ENCODE measurements around the gene ZNF837.
A peak's percentile ranks its signal among the peaks of the same experiment; 100 is the strongest.

The ZNF837 gene

GRCh38 chr19:58353717-58354477 is 26.9 kb downstream of the ZNF837 start:
- no peak overlapping the region for H3K4me3 ChIP-seq (ENCODE audit: low read length)
- no peak for TF ChIP-seq ZNF274 (IDR thresholded peaks at IDR 0.05; ENCODE audit: low read depth, low read length)

DNA sequence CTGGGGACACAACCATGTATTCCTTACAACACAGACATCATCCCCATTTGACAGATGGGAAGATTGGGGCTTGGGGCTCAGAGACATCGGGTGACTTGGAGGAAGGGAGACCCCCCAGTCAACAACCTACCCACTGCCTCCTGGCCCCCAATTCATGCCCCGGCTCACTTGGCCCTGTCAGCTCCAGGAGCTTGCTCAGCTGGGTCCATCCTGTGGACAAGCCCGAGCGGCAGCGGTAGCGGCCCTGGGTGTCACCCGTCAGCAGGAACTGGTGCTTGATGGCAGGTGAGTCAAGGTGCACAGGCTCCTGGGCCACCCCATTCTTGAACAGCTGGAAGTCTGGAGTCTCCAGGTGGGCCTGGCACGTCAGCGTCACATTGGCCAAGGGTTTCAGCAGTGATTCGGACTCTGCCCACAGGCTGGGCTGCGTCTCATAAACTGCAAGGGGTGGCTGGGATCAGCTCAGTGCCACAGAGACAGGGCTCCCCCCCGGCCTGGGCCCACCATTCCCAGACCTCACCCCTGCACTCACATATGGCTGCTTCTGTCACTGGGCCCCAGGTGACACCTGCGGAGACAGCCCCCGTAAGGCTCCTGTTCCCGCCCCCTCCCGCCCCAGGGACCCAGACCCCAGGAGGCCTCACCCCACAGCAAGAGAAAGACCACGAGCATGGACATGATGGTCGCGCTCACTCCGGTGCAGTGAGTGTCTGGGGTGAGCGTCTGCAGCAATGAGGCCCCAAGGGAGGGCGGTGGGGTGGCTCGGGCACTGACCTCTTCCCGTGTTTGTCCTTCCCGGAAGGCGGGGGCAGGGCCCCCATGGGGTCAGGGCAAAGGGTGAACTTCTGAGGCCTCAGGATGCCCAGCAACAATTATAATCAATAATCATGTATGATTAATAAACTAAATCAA is 27.8 kb downstream of the ZNF837 start, which contains the start of gene A1BG:
Gene A1BG, minus strand, starts transcription at position 733 of the 912 bp plus-strand sequence. Its CDS starts 55 bp downstream, at position 678.
- TF ChIP-seq ZNF274 (IDR thresholded peaks at IDR 0.05; ENCODE audit: low read depth, low read length) = no peak
- H3K4me3 ChIP-seq (ENCODE audit: low read length) = no peak within 1 kb of the TSS

DNA sequence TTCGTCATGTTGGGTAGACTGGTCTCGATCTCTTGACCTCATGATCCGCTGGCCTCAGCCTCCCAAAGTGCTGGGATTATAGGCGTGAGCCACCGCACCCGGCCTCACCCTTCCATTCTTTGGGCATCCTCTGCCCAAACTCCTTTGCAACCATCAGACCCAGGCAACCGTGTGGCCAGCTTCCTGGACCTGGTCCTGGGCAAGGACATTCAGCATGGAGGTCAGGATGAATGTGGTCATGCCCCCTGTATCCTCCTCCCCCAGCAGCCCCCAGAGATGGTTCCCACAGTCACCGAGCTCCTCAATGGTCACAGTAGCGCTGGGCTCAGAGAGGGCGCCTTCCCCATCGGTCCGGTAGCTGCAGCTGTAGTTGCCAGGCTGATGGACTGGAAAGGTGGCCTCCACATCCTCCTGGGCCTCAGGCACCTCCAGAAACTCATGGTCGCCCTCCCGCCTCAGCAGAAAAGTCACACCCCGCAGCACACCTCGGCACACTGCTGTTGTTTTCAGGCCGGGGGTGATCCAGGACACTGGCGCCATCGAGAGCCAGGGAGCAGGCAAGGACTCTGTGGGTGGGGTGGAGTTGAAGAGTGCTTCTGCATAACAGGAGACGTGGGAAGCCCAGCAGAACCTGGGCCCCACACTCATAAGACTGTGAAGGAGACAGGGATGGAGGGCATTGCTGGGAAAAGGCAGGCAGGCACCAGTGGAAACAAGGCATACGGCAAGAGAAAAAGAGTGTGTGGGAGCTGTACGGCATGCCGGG is 28.7 kb downstream of the ZNF837 start:
- H3K4me3 ChIP-seq (ENCODE audit: low read length) = no peak overlapping the region
- TF ChIP-seq ZNF274 (IDR thresholded peaks at IDR 0.05; ENCODE audit: low read depth, low read length) = no peak

DNA sequence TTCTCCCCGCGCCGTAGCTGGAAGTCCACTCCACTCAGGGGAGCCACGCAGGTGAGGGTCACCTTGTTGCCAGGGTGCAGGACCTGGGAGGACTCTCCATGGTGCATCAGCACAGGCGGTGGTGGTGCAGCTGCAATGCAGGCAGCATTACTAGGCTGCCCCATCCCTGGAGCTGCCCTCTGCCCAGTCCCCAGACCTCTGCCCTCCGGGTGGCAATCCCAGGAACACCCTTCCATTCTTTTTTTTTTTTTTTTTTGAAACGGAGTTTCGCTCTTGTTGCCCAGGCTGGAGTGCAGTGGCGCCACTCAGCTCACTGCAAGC is 29.3 kb downstream of the ZNF837 start:
- TF ChIP-seq ZNF274 (IDR thresholded peaks at IDR 0.05; ENCODE audit: low read depth, low read length) = no peak
- no peak overlapping the region for H3K4me3 ChIP-seq (ENCODE audit: low read length)

DNA sequence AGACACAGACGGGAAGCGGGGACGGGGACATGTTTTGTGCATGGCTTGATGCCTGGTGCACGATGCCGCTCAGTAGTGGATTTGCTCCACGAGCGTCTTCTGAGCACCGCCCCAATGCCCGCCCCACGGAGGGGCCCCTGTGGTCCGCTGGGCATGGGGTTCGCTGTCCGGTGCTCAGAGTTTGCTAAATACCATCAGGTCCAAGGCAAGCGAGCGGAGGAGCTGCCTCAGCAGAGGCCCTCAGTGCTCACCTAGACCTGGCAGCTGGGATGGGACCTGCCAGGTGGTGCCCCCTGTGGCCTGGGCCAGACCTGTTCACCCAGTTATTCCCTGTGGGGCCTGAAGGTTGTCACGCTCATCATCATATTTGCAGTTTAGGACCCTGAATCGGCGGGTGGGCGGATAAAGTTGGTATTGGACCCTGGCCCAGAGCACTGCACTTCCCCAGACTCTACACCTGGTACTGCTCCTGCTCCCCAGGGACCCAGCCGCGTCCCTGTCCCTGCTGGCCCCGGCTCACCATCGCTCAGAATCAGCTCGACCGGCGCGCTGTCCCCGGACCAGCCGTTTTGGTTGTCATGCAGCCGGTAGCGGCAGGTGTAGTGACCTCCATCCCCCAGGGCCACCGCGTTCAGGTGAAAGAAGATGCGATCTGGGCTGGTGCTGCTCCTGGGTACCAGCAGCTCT is 29.8 kb downstream of the ZNF837 start:
- no peak for TF ChIP-seq ZNF274 (IDR thresholded peaks at IDR 0.05; ENCODE audit: low read depth, low read length)
- no peak overlapping the region for H3K4me3 ChIP-seq (ENCODE audit: low read length)

DNA sequence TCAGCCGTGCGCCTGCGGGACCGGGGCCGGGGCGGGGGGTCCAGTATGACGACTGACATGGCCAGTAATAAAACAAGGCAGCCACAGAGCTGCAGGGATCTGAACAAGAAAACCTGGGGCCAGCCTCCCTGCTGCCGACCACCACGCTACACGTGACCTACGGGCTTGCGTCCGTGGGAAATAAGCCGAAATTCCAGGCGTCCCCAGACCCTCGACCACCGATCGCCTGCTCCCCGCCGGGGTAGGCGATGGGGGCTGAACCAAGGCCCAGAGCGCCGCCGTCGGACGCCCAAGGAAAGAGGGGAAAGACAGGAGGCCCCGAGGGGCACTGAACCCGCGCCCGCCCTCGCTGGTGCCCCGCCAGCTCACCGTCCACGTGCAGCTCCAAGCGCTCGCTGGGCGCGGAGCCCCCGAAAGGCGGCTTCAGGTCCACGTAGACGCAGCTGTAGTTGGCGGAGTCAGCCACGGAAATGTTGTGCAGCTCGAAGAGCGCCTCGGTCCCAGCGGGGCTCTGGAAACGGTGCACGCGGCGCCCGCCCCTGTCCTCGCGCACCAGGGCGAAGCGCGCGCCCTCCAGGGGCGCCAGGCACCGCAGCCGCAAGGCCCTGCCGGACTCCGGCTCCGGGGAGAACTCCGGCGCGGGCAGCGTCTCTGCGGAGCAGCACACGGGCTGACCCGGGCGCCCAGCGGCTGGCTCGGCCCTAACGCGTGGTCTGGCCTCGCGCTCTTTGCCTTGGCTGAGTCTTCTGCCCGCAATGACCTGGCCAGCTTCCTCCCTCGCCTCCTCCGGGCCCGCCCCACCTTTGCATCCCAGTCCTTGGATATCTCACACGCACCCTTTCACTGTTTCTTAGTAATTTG is 30.6 kb downstream of the ZNF837 start:
- no peak overlapping the region; the same call in 1 of the 2 replicates for H3K4me3 ChIP-seq (ENCODE audit: low read length)
- TF ChIP-seq ZNF274 (IDR thresholded peaks at IDR 0.05; ENCODE audit: low read depth, low read length) = no peak

- TF ChIP-seq ZNF274 (IDR thresholded peaks at IDR 0.05; ENCODE audit: low read depth, low read length) = no peak
- no peak overlapping the region; the same call in 1 of the 2 replicates for H3K4me3 ChIP-seq (ENCODE audit: low read length)
These were observed 31.2 kb downstream of the ZNF837 start for GRCh38 chr19:58349590-58349989.

- peak overlapping the region; percentile 72 for H3K4me3 ChIP-seq (ENCODE audit: low read length)
These were observed 32.8 kb downstream of the ZNF837 start for GRCh38 chr19:58348080-58348479.

DNA sequence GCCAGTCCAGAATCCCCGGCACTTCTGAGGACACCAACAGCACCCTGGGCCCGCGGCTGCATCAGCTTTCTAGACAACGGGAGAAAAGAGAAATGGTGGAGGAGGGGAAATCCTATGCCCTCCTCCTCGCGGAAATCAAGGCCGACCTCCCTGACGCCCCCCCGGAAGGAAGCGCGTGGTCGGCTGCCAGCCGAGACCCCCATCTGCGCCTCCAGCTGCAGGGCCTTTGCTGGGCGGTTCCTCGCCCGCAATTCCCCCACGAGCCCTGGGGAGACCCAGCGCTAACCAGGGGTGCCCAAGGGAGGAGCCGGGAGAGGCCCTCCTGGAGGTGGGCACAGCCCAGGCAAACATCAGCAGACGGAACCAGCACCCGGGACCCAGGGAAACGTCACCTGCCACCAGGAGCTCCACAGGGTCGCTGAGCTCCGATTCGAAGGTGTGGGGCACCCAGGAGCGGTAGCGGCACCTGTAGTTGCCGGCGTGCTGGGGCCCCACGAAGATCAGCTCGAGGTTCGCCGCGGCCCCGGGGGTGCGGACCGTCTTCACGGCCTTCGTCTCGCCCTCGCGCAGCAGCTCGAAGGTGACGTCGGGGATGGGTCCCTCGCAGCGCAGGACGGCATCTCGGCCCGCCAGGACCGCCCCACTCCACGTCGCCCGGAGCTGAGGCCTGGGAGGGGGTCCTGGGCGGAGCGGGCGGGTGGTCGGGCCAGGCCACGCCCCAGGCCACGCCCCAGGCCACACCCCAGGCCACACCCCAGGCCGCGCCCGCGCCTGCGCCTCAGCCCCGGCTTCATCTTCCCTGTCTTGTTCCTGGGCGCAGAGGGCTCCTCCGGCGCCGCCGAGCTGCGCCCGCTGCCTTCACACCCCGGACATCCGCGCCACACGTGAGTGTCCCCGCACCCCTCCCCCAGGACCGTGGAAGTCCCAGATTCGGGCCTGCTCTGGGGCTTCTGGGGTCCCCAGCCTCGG is 33.6 kb downstream of the ZNF837 start:
- peak overlapping the region; percentile 72 for H3K4me3 ChIP-seq (ENCODE audit: low read length)
- no peak for TF ChIP-seq ZNF274 (IDR thresholded peaks at IDR 0.05; ENCODE audit: low read depth, low read length)

- no peak overlapping the region for H3K4me3 ChIP-seq (ENCODE audit: low read length)
- no peak for TF ChIP-seq ZNF274 (IDR thresholded peaks at IDR 0.05; ENCODE audit: low read depth, low read length)
These were observed 35.3 kb downstream of the ZNF837 start for GRCh38 chr19:58345558-58345957.

GRCh38 chr19:58338825-58339558 is 41.8 kb downstream of the ZNF837 start:
- TF ChIP-seq ZNF274 (IDR thresholded peaks at IDR 0.05; ENCODE audit: low read depth, low read length) = no peak
- H3K4me3 ChIP-seq (ENCODE audit: low read length) = no peak overlapping the region
